GM21737 (cell line): ENCODE data around the gene DMRT1.

Experiments
- ATAC-seq: cut with Tn5 transposase; IDR thresholded peaks from one replicate; pipeline ENCODE4 v1.9.1; 2021; ENCODE audit warnings: mild to moderate bottlenecking, moderate library complexity; ENCODE audit not compliant: unreplicated experiment

The DMRT1 gene

GRCh38 chr9:970151-970996 lies 128.9 kb downstream of the DMRT1 start:
- no peak for ATAC-seq

- no peak for ATAC-seq
Measured at GRCh38 chr9:971901-972500, 130.5 kb downstream of the DMRT1 start.

- no peak for ATAC-seq
Measured at GRCh38 chr9:972501-973294, 131.2 kb downstream of the DMRT1 start.

- ATAC-seq: no peak
Measured at GRCh38 chr9:973295-973834, 131.9 kb downstream of the DMRT1 start.

- ATAC-seq: no peak
Measured at GRCh38 chr9:974031-974995, 132.8 kb downstream of the DMRT1 start.

- no peak for ATAC-seq
Measured at GRCh38 chr9:974996-975739, 133.7 kb downstream of the DMRT1 start.

GRCh38 chr9:975740-976257 lies 134.3 kb downstream of the DMRT1 start:
- ATAC-seq: no peak

- ATAC-seq: no peak
Measured at GRCh38 chr9:976258-976942, 134.9 kb downstream of the DMRT1 start, which contains the start of gene DMRT3. TSS of gene DMRT3 (plus strand) at chr9:976655. CDS start at chr9:977002, 347 bp downstream.

- ATAC-seq: no peak
Measured at GRCh38 chr9:976943-977837, 135.7 kb downstream of the DMRT1 start.

- ATAC-seq: no peak
Measured at GRCh38 chr9:977838-978830, 136.6 kb downstream of the DMRT1 start.

- no peak for ATAC-seq
Measured at GRCh38 chr9:979983-980382, 138.5 kb downstream of the DMRT1 start.

GRCh38 chr9:980640-981039 lies 139.1 kb downstream of the DMRT1 start:
- no peak for ATAC-seq

GRCh38 chr9:981491-981898 lies 140.0 kb downstream of the DMRT1 start:
- no peak for ATAC-seq

GRCh38 chr9:982394-983230 lies 141.1 kb downstream of the DMRT1 start:
- ATAC-seq: no peak

- no peak for ATAC-seq
Measured at GRCh38 chr9:994005-994404, 152.5 kb downstream of the DMRT1 start.

- no peak for ATAC-seq
Measured at GRCh38 chr9:995192-995591, 153.7 kb downstream of the DMRT1 start.
